PC-3 (cell line): Measurements from ENCODE around the gene KCNQ1. TPM values are rescaled to one million over a fixed set of nuclear protein-coding genes. Genes with fewer than 3 reads are reported as not detected.

Experiments
- ATAC-seq: fragments of 200-7000 bp; cut with Tn5 transposase; 2 replicates; pipeline ENCODE4 v1.9.1; 2020; ENCODE audit warnings: mild to moderate bottlenecking, moderate library complexity
- BruUV-seq: library from RNA; stranded (reverse); fragments of 400-500 nt; replicated peaks from 2 replicates; lab custom pipeline; 2021; lab: Mats Ljungman, UMichigan
- CTCF ChIA-PET: fragments of 300-600 bp; sonication (Branson Sonifier 250); formaldehyde crosslinking; loops from one replicate; lab custom pipeline; 2022; ENCODE audit warnings: antibody characterized with exemption; lab: Charles Lee
- POLR2A ChIA-PET: fragments of 300-600 bp; sonication (Branson Sonifier 250); formaldehyde crosslinking; loops from one replicate; lab custom pipeline; 2022; ENCODE audit warnings: antibody characterized with exemption; ENCODE audit not compliant: unreplicated experiment; lab: Charles Lee
- DNase-seq: peaks from one replicate; pipeline ENCODE4 v3.0.0-alpha.2; 2015
- H2AFZ ChIP-seq: fragments of 300-600 bp; sonication (generic); 2 replicates; pipeline ENCODE4 v1.6.0; 2016; ENCODE audit warnings: antibody characterized with exemption, low read length
- H3F3A ChIP-seq: fragments of 300-600 bp; sonication (generic); one replicate; pipeline ENCODE4 v1.6.0; 2017; ENCODE audit warnings: antibody characterized with exemption, low read length, control low read depth, mild to moderate bottlenecking; ENCODE audit not compliant: unreplicated experiment
- H3K27ac ChIP-seq: fragments of 300-600 bp; sonication (generic); 2 replicates; pipeline ENCODE4 v1.5.1; 2016; ENCODE audit warnings: mild to moderate bottlenecking, low read length
- H3K27me3 ChIP-seq: fragments of 300-600 bp; sonication (generic); 2 replicates; pipeline ENCODE4 v1.6.1; 2016; ENCODE audit warnings: low read length, mixed read lengths
- H3K36me3 ChIP-seq: fragments of 300-600 bp; sonication (generic); 2 replicates; pipeline ENCODE4 v1.6.1; 2016; ENCODE audit warnings: low read depth, mixed run types, low read length, mixed read lengths
- H3K4me1 ChIP-seq: fragments of 300-600 bp; sonication (generic); 2 replicates; pipeline ENCODE4 v1.5.1; 2016; ENCODE audit warnings: low read length; ENCODE audit not compliant: insufficient read depth
- H3K4me2 ChIP-seq: fragments of 300-600 bp; sonication (generic); 2 replicates; pipeline ENCODE4 v1.6.0; 2016; ENCODE audit warnings: low read length
- H3K4me3 ChIP-seq: fragments of 300-600 bp; sonication (generic); 2 replicates; pipeline ENCODE4 v1.5.1; 2016; ENCODE audit warnings: mild to moderate bottlenecking, low read length, mixed read lengths
- H3K79me2 ChIP-seq: fragments of 300-600 bp; sonication (generic); 2 replicates; pipeline ENCODE4 v1.6.1; 2017; ENCODE audit warnings: low read length, mixed read lengths
- H3K9ac ChIP-seq: fragments of 300-600 bp; sonication (generic); 2 replicates; pipeline ENCODE4 v1.6.0; 2016; ENCODE audit warnings: mild to moderate bottlenecking, low read length
- H3K9me2 ChIP-seq: fragments of 300-600 bp; sonication (generic); replicated peaks from 2 replicates; pipeline ENCODE4 v1.6.1; 2016; ENCODE audit warnings: mixed run types, low read length, mixed read lengths
- H3K9me3 ChIP-seq: fragments of 300-600 bp; sonication (generic); 2 replicates; pipeline ENCODE4 v1.6.1; 2016; ENCODE audit warnings: low read length, mixed read lengths
- H4K20me1 ChIP-seq: fragments of 300-600 bp; sonication (generic); 2 replicates; pipeline ENCODE4 v1.6.1; 2016; ENCODE audit warnings: low read length, mixed read lengths
- EZH2 ChIP-seq: fragments of 300-600 bp; sonication (generic); IDR thresholded peaks from one replicate; pipeline ENCODE4 v1.6.1; 2017; ENCODE audit warnings: antibody characterized with exemption, mild to moderate bottlenecking, low read length; ENCODE audit not compliant: unreplicated experiment
- EZH2phosphoT487 ChIP-seq: fragments of 300-600 bp; sonication (generic); IDR thresholded peaks from 2 replicates; pipeline ENCODE4 v1.6.1; 2018; ENCODE audit warnings: mild to moderate bottlenecking, antibody characterized with exemption, low read length, borderline replicate concordance
- intact Hi-C: fragments of 100-400 bp; cut with micrococcal nuclease; formaldehyde crosslinking; loops from 2 replicates; pipeline ENCODE4 v1.9.0; 2023
- total RNA-seq: library from RNA; depleted of rRNA; stranded (reverse); fragments of >200 nt; gene quantifications from 2 replicates; pipeline ENCODE4 v1.2.3, GENCODE V29; 2014
- TF ChIP-seq, protein P1 (sequence below): fragments of 300-600 bp; sonication (generic); conservative IDR thresholded peaks from 2 replicates; pipeline ENCODE4 v1.5.1; 2017; ENCODE audit warnings: antibody characterized with exemption, low read depth, mild to moderate bottlenecking, low read length

The KCNQ1 gene
- total RNA-seq, 1 experiment from 2014 or later, result 0.40 TPM

DNA sequence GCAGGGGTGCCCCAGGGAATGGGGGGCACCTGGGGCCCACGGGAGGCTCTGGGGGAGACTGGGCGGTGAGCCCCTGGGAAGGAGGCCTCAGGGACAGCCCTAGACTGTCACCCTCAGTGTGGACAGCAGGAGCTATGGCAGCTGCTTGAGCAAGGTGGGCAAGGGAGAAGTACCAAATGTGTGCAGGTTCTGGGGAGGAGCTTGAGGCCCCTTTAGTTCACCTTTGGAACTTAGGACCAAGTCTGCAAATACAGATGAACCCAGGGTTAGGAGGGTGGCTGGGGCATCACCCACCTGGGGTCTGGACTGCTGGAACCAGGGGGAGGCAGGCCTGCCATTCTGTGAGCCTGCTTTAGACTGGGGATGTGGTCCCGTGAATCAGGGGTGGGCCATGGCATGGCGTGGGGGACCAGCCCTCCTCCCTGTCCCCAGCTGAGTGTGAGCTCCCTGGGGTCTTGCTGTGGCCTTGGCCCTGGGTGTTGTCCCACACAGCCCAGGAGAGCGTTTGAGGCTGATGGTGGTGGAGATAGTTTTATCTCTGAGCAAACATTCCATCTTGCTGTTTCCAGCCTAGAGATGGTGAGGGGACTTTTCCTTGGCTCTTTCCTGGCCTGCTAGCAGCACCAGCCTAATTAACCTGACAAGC is 122.3 kb downstream of the KCNQ1 start:
- Histone ChIP-seq H3K4me1 (no peaks in the 10 kb centered on the region), H3K27ac (no peak overlapping the region), H3K27me3 (no peaks in the 10 kb centered on the region), H3K36me3 (no peaks in the 10 kb centered on the region), H3K9ac (no peak overlapping the region), H3F3A (no peaks in the 10 kb centered on the region), H4K20me1 (no peaks in the 10 kb centered on the region), H2AFZ (no peak overlapping the region), H3K79me2 (no peaks in the 10 kb centered on the region), H3K4me3 (no peak overlapping the region), H3K9me3 (no peaks in the 10 kb centered on the region), H3K9me2 (no peaks in the 10 kb centered on the region), H3K4me2 (no peak overlapping the region)
- ChIA-PET CTCF (no interaction called here), POLR2A (no interaction called here)
- ATAC-seq (no peak), DNase-seq (no peak)
- TF ChIP-seq, protein P1, sequence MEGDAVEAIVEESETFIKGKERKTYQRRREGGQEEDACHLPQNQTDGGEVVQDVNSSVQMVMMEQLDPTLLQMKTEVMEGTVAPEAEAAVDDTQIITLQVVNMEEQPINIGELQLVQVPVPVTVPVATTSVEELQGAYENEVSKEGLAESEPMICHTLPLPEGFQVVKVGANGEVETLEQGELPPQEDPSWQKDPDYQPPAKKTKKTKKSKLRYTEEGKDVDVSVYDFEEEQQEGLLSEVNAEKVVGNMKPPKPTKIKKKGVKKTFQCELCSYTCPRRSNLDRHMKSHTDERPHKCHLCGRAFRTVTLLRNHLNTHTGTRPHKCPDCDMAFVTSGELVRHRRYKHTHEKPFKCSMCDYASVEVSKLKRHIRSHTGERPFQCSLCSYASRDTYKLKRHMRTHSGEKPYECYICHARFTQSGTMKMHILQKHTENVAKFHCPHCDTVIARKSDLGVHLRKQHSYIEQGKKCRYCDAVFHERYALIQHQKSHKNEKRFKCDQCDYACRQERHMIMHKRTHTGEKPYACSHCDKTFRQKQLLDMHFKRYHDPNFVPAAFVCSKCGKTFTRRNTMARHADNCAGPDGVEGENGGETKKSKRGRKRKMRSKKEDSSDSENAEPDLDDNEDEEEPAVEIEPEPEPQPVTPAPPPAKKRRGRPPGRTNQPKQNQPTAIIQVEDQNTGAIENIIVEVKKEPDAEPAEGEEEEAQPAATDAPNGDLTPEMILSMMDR, result no peak
- TF ChIP-seq EZH2phosphoT487 (no peak), EZH2 (no peak)
- BruUV-seq, result no TSS peak
- intact Hi-C loops, result no loop called here

GRCh38 chr11:2569321-2569721 is 124.5 kb downstream of the KCNQ1 start:
- Histone ChIP-seq H3K79me2 (no peaks in the 10 kb centered on the region), H3K4me1 (no peaks in the 10 kb centered on the region), H3K4me2 (no peak overlapping the region), H3F3A (no peaks in the 10 kb centered on the region), H3K27ac (no peak overlapping the region), H3K9ac (no peak overlapping the region), H3K9me2 (no peaks in the 10 kb centered on the region), H3K27me3 (no peaks in the 10 kb centered on the region), H4K20me1 (no peaks in the 10 kb centered on the region), H3K36me3 (no peaks in the 10 kb centered on the region), H3K9me3 (no peaks in the 10 kb centered on the region), H3K4me3 (no peak overlapping the region), H2AFZ (no peak overlapping the region)
- intact Hi-C loops, result no loop called here
- ChIA-PET POLR2A (no interaction called here), CTCF (no interaction called here)
- no TSS peak for BruUV-seq
- DNase-seq (no peak), ATAC-seq (no peak)
- TF ChIP-seq EZH2 (no peak), EZH2phosphoT487 (no peak)
- TF ChIP-seq, protein P1, result no peak

DNA sequence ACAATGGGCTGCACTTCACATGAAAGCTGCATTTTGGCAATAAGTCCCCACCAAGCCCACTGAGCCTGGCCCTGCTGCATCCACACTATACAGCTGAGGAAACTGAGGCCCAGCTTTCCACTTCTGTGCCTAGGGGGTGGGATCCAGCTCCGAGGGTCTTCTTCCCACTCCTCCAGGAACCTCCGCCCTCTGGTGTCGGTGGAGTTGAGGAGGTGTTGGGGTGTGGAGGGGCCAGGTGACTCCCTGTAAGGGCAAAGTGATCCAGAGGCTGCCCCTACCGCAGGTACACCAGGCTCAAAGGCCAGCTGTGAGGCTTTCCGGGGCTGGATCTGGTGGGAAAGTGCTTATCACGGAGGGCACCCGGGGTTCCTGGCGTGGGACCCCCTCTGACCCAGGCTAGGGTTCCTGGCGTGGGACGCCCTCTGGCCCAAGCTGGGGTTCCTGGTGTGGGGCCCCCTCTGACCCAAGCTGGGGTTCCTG is 125.0 kb downstream of the KCNQ1 start:
- Histone ChIP-seq H3K9me3 (no peaks in the 10 kb centered on the region), H4K20me1 (no peaks in the 10 kb centered on the region)
- intact Hi-C loops, result no loop called here

More for the DNA sequence above, 125.0 kb downstream of the KCNQ1 start:
- H3K9me2 ChIP-seq, result no peaks in the 10 kb centered on the region
- ChIA-PET CTCF (no interaction called here), POLR2A (no interaction called here)
- H3K36me3 ChIP-seq, result no peaks in the 10 kb centered on the region
- no peak overlapping the region for H2AFZ ChIP-seq
- no peak for TF ChIP-seq EZH2phosphoT487
- TF ChIP-seq EZH2, result no peak
- TF ChIP-seq, protein P1, result no peak
- no peaks in the 10 kb centered on the region for H3K79me2 ChIP-seq
- ATAC-seq (no peak), DNase-seq (no peak)
- H3K4me3 ChIP-seq, result no peak overlapping the region
- H3K27ac ChIP-seq, result no peak overlapping the region
- no TSS peak for BruUV-seq
- no peaks in the 10 kb centered on the region for H3K27me3 ChIP-seq
- no peaks in the 10 kb centered on the region for H3F3A ChIP-seq
- H3K4me2 ChIP-seq, result no peak overlapping the region
- H3K9ac ChIP-seq, result no peak overlapping the region
- H3K4me1 ChIP-seq, result no peaks in the 10 kb centered on the region
